LNCaP clone FGC (cell line): ENCODE measurements around the gene TMEM8B.

Experiments used
- DNase-seq: peaks from one replicate; pipeline ENCODE4 v3.0.0-alpha.2; 2011; ENCODE audit warnings: low read depth
- H3K4me3 ChIP-seq: 2 replicates; pipeline ENCODE4 v1.5.1; 2011; ENCODE audit warnings: mild to moderate bottlenecking, low read depth, low read length, control low read depth
- CTCF ChIP-seq: IDR thresholded peaks from 2 replicates; pipeline ENCODE4 v1.5.1; 2012; ENCODE audit warnings: mild to moderate bottlenecking; ENCODE audit not compliant: control insufficient read depth, insufficient read depth; ENCODE audit errors: extremely low read depth

Gene TMEM8B

GRCh38 chr9:35831040-35831439, 2.0 kb downstream of the TMEM8B start:
- DNase-seq, result no peak
- H3K4me3 ChIP-seq, result no peak overlapping the region
- no peak for TF ChIP-seq CTCF

- peak overlapping the region; percentile 6 for H3K4me3 ChIP-seq
- no peak for TF ChIP-seq CTCF
Measured at GRCh38 chr9:35832814-35833213, 3.8 kb downstream of the TMEM8B start.

DNA sequence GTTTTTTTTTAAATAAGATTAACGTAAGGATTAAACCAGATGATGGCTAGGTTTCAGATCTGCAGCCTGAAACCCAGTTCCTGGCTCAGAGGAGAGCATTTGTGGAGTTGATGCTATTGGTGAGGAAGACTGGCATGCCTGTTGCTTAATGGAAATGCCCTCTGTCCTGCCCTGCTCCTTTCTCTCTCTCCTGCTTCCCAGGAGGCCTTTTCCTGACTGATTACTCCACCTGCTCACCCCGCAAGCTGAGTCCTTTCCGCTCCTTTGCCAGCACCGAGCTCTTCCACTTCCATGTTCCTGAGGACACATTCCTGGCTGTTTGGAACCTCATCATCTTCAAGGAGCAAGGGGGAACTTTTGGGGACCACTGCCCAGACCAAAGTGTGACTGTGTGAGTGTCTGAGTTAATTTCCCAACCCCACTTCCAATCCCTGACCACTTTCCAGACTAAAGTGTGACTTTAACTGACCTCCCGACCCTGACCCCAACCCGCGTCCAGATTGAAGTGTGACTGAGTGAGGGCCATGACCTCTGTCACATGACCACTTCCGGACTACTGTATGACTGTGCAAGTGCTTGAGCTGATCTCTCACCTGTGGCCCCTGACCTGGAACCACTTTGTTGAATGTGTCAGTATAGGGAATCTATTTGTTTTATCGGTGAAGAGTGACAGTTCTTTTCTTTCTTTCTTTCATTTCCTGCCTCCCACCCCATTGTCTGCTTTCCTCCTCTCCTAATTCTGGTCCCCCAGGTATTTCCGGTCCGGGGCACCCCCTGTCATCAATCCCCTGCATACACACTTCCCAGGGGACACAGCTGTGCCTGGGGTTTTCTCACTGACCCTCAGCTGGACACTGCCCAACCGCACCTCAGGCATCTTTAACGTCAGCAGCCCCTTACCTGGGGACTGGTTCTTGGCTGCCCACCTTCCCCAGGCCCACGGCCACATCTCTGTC, 5.5 kb downstream of the TMEM8B start:
- no peak overlapping the region for H3K4me3 ChIP-seq
- no peak for DNase-seq

More at GRCh38 chr9:35832814-35833213, 3.8 kb downstream of the TMEM8B start:
- DNase-seq, result no peak

DNA sequence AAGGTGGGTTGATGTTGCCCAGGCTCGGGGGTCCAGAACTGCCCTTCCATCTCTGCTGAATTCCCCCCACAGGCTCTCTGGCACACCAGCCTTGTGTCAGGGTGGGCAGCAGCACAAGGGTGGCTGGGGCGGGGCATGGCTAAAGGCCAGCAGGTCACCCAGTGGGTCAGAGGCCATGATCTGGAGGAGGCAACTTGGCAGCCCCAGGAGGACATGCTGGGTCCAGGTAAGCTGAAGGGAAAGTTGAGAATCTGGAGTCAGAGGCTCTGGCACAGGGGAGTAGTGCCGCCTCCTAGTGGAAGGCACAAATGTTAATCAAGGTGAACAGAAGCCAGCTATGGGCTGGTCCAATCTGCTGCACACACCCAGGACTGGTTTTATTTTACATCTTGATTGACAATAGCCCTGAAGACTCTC, 6.2 kb downstream of the TMEM8B start:
- H3K4me3 ChIP-seq, result no peak overlapping the region
- TF ChIP-seq CTCF, result peak; percentile 23; the same call in 1 of the 2 replicates

More for the DNA sequence above, 5.5 kb downstream of the TMEM8B start:
- no peak for TF ChIP-seq CTCF

GRCh38 chr9:35835766-35836165, 6.7 kb downstream of the TMEM8B start:
- no peak overlapping the region for H3K4me3 ChIP-seq
- DNase-seq, result no peak
- TF ChIP-seq CTCF, result no peak

More for the DNA sequence above, 6.2 kb downstream of the TMEM8B start:
- peak; percentile 66 for DNase-seq

GRCh38 chr9:35836595-35836994, 7.6 kb downstream of the TMEM8B start:
- no peak for DNase-seq
- H3K4me3 ChIP-seq, result no peak overlapping the region
- no peak for TF ChIP-seq CTCF
